ENCODE data around the gene TRPV5. TPM values are rescaled to one million over a fixed set of nuclear protein-coding genes. Genes with fewer than 3 reads are reported as not detected.

Gene TRPV5
- total and polyA plus RNA-seq, 2 of the 4 experiments (the other 2 are of a cell fraction), result not detected

- Histone ChIP-seq H3K14ac (replicated peaks; ENCODE audit: low read depth, low read length) (no peak overlapping the region), H2AFZ (replicated peaks; ENCODE audit: low read length, poor library complexity) (no peak overlapping the region), H3K9me3 (ENCODE audit: control insufficient read depth, insufficient read depth, low read length) (peaks cover 6% of the 10 kb centered on the region; the same call in 1 of the 2 replicates), H3K27ac (ENCODE audit: insufficient read depth, low read length) (no peak overlapping the region), H4K91ac (ENCODE audit: insufficient read depth, low read depth, low read length) (no peak overlapping the region), H2BK15ac (ENCODE audit: low read depth, low read length) (no peak overlapping the region), H3K56ac (ENCODE audit: extremely low read depth, insufficient read depth, low read length) (no peak overlapping the region), H3K23ac (ENCODE audit: low read depth, low read length) (no peak overlapping the region), H3K36me3 (ENCODE audit: control insufficient read depth, insufficient read depth, low read length) (no peaks in the 10 kb centered on the region), H3K4me2 (ENCODE audit: low read depth, low read length) (no peak overlapping the region), H3K4ac (ENCODE audit: low read depth, low read length) (no peak overlapping the region), H2AK9ac (replicated peaks; ENCODE audit: low read depth, low read length, poor library complexity) (no peak overlapping the region), H3K4me3 (ENCODE audit: insufficient read depth, low read depth, low read length) (no peak overlapping the region), H4K8ac (ENCODE audit: low read depth in 2 of 2, low read length in 2 of 2) (no peak overlapping the region), H2AK5ac (ENCODE audit: low read depth, low read length) (no peak overlapping the region), H3K27me3 (ENCODE audit: control insufficient read depth, insufficient read depth, low read length) (no peaks in the 10 kb centered on the region), H3K79me1 (ENCODE audit: low read depth in 1 of 2, low read length in 2 of 2) (no peaks in the 10 kb centered on the region), H3K18ac (ENCODE audit: low read depth, low read length) (no peak overlapping the region), H4K5ac (ENCODE audit: low read depth, low read length) (no peak overlapping the region), H3K9ac (ENCODE audit: low read depth, low read length) (no peak overlapping the region), H3K4me1 (ENCODE audit: control insufficient read depth, insufficient read depth, low read length) (no peaks in the 10 kb centered on the region), H2BK120ac (ENCODE audit: low read depth, low read length) (no peak overlapping the region), H2BK20ac (ENCODE audit: low read depth, low read length) (no peak overlapping the region), H2BK5ac (ENCODE audit: low read depth, low read length, poor library complexity, severe bottlenecking) (no peak overlapping the region), H4K20me1 (ENCODE audit: insufficient read depth, low read length) (no peaks in the 10 kb centered on the region), H3K9me1 (ENCODE audit: insufficient read depth, low read length) (no peaks in the 10 kb centered on the region)
- intact Hi-C loops (cut with micrococcal nuclease) (no loop called here), dilution Hi-C loops (cut with HindIII; ENCODE audit: low sequenced_read_pairs, unreplicated experiment) (no loop called here), in situ Hi-C loops (cut with MboI; ENCODE audit: low sequenced_read_pairs) (no loop called here)
- ATAC-seq (ENCODE audit: low read depth) (no peak), DNase-seq (no peak)
- POLR2A ChIA-PET (ENCODE audit: unreplicated experiment), result no interaction called here
- WGBS, 2 experiments (ENCODE audit: extremely low coverage in 2 of 2, insufficient read length in 1 of 2), result 60% methylated on average over 2 of the region's 7 CpGs; no CpG with 5 or more reads in 1 of the 2 experiments
- TF ChIP-seq, protein P1, sequence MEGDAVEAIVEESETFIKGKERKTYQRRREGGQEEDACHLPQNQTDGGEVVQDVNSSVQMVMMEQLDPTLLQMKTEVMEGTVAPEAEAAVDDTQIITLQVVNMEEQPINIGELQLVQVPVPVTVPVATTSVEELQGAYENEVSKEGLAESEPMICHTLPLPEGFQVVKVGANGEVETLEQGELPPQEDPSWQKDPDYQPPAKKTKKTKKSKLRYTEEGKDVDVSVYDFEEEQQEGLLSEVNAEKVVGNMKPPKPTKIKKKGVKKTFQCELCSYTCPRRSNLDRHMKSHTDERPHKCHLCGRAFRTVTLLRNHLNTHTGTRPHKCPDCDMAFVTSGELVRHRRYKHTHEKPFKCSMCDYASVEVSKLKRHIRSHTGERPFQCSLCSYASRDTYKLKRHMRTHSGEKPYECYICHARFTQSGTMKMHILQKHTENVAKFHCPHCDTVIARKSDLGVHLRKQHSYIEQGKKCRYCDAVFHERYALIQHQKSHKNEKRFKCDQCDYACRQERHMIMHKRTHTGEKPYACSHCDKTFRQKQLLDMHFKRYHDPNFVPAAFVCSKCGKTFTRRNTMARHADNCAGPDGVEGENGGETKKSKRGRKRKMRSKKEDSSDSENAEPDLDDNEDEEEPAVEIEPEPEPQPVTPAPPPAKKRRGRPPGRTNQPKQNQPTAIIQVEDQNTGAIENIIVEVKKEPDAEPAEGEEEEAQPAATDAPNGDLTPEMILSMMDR (conservative IDR thresholded peaks at IDR 0.05; ENCODE audit: low read depth, low read length), result no peak
- TF ChIP-seq BHLHE40 (IDR thresholded peaks at IDR 0.05; ENCODE audit: low read depth, low read length) (no peak), NFE2L2 (IDR thresholded peaks at IDR 0.05; ENCODE audit: low read depth, low read length) (no peak), CEBPB (IDR thresholded peaks at IDR 0.05; ENCODE audit: low read depth, low read length) (no peak), SMC3 (IDR thresholded peaks at IDR 0.05; ENCODE audit: low read depth, low read length) (no peak), RCOR1 (IDR thresholded peaks at IDR 0.05; ENCODE audit: insufficient replicate concordance, low read length) (no peak), RFX5 (IDR thresholded peaks at IDR 0.05; ENCODE audit: low read depth, low read length) (no peak), CHD1 (IDR thresholded peaks at IDR 0.05; ENCODE audit: low read depth, low read length) (no peak), POLR2A (IDR thresholded peaks at IDR 0.05; ENCODE audit: low read depth, low read length) (no peak), RAD21 (IDR thresholded peaks at IDR 0.05; ENCODE audit: low read length) (no peak), MAZ (IDR thresholded peaks at IDR 0.05; ENCODE audit: borderline replicate concordance, low read depth, low read length) (no peak), MAFK (IDR thresholded peaks at IDR 0.05; ENCODE audit: low read depth, low read length) (no peak), MXI1 (IDR thresholded peaks at IDR 0.05; ENCODE audit: borderline replicate concordance, low read depth, low read length) (no peak), FOS (IDR thresholded peaks at IDR 0.05; ENCODE audit: low read depth, low read length) (no peak)
- TF ChIP-seq, protein P2, sequence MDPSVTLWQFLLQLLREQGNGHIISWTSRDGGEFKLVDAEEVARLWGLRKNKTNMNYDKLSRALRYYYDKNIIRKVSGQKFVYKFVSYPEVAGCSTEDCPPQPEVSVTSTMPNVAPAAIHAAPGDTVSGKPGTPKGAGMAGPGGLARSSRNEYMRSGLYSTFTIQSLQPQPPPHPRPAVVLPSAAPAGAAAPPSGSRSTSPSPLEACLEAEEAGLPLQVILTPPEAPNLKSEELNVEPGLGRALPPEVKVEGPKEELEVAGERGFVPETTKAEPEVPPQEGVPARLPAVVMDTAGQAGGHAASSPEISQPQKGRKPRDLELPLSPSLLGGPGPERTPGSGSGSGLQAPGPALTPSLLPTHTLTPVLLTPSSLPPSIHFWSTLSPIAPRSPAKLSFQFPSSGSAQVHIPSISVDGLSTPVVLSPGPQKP (IDR thresholded peaks at IDR 0.05; ENCODE audit: borderline replicate concordance, low read depth, low read length), result no peak
- TF ChIP-seq, protein P3, sequence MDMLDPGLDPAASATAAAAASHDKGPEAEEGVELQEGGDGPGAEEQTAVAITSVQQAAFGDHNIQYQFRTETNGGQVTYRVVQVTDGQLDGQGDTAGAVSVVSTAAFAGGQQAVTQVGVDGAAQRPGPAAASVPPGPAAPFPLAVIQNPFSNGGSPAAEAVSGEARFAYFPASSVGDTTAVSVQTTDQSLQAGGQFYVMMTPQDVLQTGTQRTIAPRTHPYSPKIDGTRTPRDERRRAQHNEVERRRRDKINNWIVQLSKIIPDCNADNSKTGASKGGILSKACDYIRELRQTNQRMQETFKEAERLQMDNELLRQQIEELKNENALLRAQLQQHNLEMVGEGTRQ (IDR thresholded peaks at IDR 0.05; ENCODE audit: low read depth, low read length), result no peak
- BruUV-seq (replicated peaks), result no TSS peak
- CTCF ChIA-PET, result no interaction called here
These were observed 46.7 kb downstream of the TRPV5 start for GRCh38 chr7:142886866-142887265.
